Activated naive CD4-positive, alpha-beta T cell treated with anti-CD3 and anti-CD28 coated beads, Interleukin-2, amount 50 U/mL, for 24 hours (primary cell): ENCODE results near the gene HDAC4.

ENCODE experiments used
- H3K27ac Mint-ChIP-seq: one replicate; pipeline ENCODE4 v1.8.0; 2021; ENCODE audit warnings: mild to moderate bottlenecking, mixed read lengths
- H3K27me3 Mint-ChIP-seq: one replicate; pipeline ENCODE4 v1.8.0; 2021; ENCODE audit warnings: mixed read lengths
- H3K36me3 Mint-ChIP-seq: one replicate; pipeline ENCODE4 v1.8.0; 2021; ENCODE audit warnings: mixed read lengths
- H3K4me1 Mint-ChIP-seq: one replicate; pipeline ENCODE4 v1.8.0; 2021; ENCODE audit warnings: mixed read lengths
- H3K4me3 Mint-ChIP-seq: one replicate; pipeline ENCODE4 v1.8.0; 2021; ENCODE audit warnings: mild to moderate bottlenecking, mixed read lengths
- H3K9me3 Mint-ChIP-seq: one replicate; pipeline ENCODE4 v1.8.0; 2021; ENCODE audit warnings: mixed read lengths

The HDAC4 gene

DNA sequence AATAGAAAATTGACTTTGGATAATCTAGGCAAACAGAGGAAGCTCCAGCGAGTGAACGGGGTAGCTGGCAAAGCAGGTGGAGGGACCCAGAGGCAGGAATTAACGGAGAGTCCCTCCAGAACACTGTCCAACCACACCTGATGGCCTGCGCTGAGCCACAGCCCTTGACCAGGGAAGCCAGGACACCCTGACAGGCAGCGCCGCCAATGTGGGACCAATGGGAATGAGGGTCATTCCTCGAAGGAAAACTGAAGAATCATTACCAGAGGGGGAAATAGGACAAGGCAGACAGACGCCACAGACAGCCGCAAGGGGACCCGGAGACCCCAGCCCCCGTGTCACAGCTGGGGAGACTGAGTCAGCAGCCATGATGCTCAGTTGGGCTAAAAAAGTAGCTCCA is 40.8 kb downstream of the HDAC4 start:
- H3K36me3 Mint-ChIP-seq: peaks cover 12% of the 10 kb centered on the region
- no peaks in the 10 kb centered on the region for H3K27me3 Mint-ChIP-seq
- peaks cover 54% of the 10 kb centered on the region for H3K4me1 Mint-ChIP-seq
- H3K9me3 Mint-ChIP-seq: no peaks in the 10 kb centered on the region
- no peak overlapping the region for H3K27ac Mint-ChIP-seq
- no peak overlapping the region for H3K4me3 Mint-ChIP-seq

DNA sequence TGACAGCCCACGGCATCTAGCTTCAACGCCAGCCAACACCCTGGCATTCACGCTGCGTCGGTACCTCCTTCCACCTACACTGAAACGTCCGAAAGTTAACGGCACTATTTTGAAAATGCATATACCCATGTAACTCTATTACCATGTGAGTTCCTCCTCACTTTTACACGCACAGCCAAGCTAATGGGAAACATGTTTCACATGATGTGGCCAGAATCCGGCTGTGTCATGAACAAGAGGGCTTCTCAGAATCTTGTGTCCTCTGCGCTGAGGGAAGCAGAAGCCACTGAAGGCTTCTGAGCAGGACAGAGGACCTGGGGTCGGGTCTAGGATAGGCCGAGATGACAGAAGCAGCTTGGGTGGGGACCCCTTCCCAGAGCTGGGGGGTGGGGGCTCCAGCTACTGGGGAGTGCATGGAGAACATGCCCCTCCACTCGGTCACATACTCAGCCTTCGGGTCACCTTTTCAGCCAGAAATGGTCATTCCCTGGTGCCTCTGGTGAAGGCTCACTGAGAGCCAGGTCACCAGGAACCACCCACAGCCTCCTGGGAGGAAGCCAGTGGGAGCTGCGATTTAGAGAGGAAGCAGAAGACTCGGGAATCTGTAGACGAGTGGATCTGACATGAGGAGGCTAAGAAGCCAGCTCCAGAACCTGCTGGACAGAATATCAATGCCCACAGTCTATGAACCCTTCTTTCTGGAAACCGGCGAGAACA is 41.5 kb downstream of the HDAC4 start:
- H3K4me3 Mint-ChIP-seq: no peak overlapping the region
- H3K9me3 Mint-ChIP-seq: no peaks in the 10 kb centered on the region
- H3K27me3 Mint-ChIP-seq: no peaks in the 10 kb centered on the region
- H3K27ac Mint-ChIP-seq: no peak overlapping the region
- peaks cover 10% of the 10 kb centered on the region for H3K36me3 Mint-ChIP-seq
- peaks cover 48% of the 10 kb centered on the region for H3K4me1 Mint-ChIP-seq

DNA sequence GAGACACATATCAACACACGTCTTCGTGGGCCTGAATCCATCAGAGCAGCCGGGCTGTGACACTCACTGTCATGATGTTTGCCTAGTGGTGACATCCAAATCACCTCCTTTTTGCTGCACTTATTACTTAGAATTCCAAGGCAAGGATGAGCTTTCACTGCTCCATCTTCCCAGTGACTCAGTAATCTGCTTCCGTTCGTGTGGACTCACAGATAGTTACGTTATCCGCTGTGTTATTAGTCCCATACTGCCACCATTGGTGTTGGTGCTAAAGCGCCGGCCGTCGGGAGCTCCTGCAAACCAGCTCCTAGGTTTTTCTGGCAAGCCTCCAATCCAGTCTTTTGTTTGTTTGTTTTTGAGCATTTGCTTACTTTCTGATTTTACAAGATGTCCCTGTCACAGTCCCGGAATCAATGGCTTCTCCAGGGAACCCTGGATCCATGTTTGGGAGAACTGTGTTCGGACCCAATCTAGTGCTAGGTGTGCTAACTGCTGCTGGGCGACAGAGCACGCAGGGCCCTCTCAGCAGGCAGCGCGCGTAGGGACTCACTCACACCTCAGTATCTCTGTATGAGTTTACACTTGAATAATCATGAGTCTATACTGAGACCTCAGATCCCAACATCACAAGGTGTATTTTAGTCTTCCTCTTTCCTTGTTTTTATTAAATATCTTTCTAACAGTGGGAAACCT is 42.6 kb downstream of the HDAC4 start:
- no peak overlapping the region for H3K27ac Mint-ChIP-seq
- H3K27me3 Mint-ChIP-seq: no peaks in the 10 kb centered on the region
- no peaks in the 10 kb centered on the region for H3K9me3 Mint-ChIP-seq
- no peak overlapping the region for H3K4me3 Mint-ChIP-seq
- H3K4me1 Mint-ChIP-seq: peaks cover 37% of the 10 kb centered on the region
- H3K36me3 Mint-ChIP-seq: peaks cover 10% of the 10 kb centered on the region

DNA sequence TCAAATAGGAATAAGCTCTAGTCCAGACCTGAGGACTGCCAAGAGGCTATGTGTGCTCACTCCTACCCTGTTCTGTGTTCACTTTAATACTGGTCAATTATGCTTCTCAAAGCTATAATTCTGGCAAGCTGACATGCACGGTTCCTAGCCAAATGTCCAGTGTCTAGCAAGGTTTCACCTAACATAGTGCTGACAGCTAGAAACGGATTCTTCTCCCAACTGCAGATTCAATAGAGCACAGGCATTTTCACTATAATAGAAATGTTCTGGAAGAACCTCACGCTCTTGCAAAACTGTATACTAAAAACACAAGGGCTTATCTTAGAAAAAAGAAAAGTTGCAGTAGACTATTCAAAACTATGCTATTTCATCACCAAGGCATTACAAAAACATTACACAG is 45.1 kb downstream of the HDAC4 start:
- Mint-ChIP-seq H3K36me3 (peaks cover 17% of the 10 kb centered on the region), H3K4me1 (peaks cover 33% of the 10 kb centered on the region), H3K27me3 (no peaks in the 10 kb centered on the region), H3K27ac (no peak overlapping the region), H3K9me3 (no peaks in the 10 kb centered on the region), H3K4me3 (no peak overlapping the region)

DNA sequence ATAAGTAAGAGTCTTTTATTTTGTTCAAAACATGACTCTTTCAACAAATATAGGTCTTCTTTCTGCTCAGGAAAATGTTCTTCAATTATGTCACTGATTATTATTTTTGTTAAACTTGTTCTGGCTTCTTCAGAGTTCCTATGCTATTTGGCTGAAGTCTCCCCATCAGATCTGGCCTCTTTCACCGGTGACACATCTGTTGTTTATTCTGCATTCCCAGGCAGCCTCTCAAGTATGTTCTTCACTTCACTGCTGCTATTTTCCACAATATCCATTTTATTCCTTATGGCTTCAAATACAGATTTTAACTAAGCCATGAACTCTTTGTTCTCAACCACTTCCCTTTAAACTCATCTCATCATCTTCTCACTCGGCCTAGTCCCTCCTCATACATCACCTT is 45.7 kb downstream of the HDAC4 start:
- no peaks in the 10 kb centered on the region for H3K27me3 Mint-ChIP-seq
- H3K27ac Mint-ChIP-seq: no peak overlapping the region
- no peaks in the 10 kb centered on the region for H3K9me3 Mint-ChIP-seq
- peaks cover 17% of the 10 kb centered on the region for H3K36me3 Mint-ChIP-seq
- peaks cover 32% of the 10 kb centered on the region for H3K4me1 Mint-ChIP-seq
- no peak overlapping the region for H3K4me3 Mint-ChIP-seq

DNA sequence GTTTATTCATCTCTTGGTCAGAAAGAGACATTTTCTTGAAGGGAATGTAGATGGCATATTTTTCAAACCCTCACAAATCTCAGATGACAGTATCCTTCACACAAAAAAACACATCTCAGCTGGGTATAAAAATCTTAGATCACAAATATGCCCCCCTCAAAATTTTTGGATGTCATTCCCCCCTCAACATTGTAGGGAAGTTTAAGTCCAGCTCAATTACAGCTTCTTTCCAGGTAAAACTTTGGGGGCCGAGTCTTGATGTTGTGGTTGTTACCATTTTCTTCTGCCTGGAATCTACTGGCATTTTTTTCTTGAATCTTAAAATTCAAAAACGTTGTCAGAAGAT is 46.1 kb downstream of the HDAC4 start:
- H3K9me3 Mint-ChIP-seq: no peaks in the 10 kb centered on the region
- H3K4me3 Mint-ChIP-seq: no peak overlapping the region
- peaks cover 17% of the 10 kb centered on the region for H3K36me3 Mint-ChIP-seq
- H3K27me3 Mint-ChIP-seq: no peaks in the 10 kb centered on the region
- peaks cover 32% of the 10 kb centered on the region for H3K4me1 Mint-ChIP-seq
- no peak overlapping the region for H3K27ac Mint-ChIP-seq

DNA sequence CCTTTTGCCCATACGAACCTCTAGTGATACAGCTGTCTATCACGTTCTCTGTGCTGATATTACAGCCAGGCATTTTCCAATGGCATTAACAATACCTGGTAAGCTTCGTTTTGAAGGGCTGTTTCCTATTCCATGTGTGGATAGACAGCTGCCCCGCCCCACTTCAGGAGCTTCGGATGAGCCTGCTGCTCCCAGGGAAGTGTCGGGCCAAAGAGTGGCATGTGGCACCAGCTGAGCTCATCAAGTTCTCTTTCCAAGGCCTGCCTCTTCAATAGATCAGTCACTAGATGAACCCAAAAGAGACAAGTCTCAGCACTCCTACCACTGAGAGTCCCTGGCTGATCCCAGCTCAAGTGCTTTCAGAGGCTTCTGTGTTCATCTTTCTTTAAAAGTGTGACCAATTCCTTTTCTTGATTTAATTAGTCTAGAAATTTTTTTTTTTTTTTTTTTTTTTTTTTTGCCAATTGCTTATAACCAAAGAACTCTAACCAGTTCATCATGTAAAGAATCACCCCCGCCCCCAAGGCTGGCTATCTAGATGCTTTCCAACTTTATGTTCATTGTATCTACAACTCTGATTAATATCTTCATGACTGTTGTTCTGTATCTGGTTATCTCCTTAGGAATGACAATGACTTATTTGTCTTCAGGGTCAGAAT is 46.6 kb downstream of the HDAC4 start:
- Mint-ChIP-seq H3K9me3 (no peaks in the 10 kb centered on the region), H3K27me3 (no peaks in the 10 kb centered on the region), H3K4me1 (peaks cover 32% of the 10 kb centered on the region), H3K27ac (no peak overlapping the region), H3K4me3 (no peak overlapping the region), H3K36me3 (peaks cover 17% of the 10 kb centered on the region)

DNA sequence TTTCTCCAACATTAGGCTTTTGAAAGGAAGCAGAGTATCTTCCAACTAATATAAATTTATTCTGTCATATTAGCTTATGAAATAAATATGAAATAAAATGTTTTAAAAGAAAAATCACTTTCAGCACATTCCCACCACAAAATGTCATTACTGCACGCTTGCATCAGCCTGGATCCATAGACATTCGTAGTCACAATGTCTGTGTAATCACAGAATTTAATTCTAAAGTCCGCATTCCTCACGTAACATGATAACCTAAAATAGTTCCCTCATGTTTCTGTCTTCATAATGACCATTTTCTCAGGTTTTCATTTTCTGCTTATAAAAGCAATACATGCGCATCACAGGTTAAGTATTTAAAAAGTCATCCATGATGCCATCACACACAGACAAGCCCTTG is 47.1 kb downstream of the HDAC4 start:
- H3K36me3 Mint-ChIP-seq: peaks cover 17% of the 10 kb centered on the region
- H3K4me3 Mint-ChIP-seq: no peak overlapping the region
- H3K9me3 Mint-ChIP-seq: no peaks in the 10 kb centered on the region

DNA sequence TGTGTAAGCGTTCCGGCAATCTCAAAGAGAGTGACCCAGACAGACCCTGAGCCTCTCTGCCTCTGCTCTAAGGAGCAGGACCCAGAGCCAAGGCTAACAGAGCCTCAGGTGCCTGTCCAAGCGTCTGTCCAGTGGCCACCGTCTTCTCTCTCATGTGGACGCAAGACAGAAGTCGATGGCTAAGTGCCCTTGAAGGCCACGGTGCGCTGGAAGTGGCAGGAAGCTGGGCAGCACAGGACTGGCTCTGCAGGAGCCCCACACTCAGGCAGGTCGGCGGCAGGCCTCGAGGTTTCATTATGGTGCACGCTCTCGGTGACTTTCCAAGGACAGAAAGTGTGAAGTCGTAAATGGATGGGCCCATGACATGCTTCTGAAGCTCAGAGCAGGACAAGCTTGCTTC is 49.1 kb downstream of the HDAC4 start:
- peaks cover 12% of the 10 kb centered on the region for H3K36me3 Mint-ChIP-seq
- H3K9me3 Mint-ChIP-seq: no peaks in the 10 kb centered on the region
- H3K27ac Mint-ChIP-seq: no peak overlapping the region

More for the DNA sequence above, 47.1 kb downstream of the HDAC4 start:
- Mint-ChIP-seq H3K27ac (no peak overlapping the region), H3K4me1 (peaks cover 31% of the 10 kb centered on the region), H3K27me3 (no peaks in the 10 kb centered on the region)

DNA sequence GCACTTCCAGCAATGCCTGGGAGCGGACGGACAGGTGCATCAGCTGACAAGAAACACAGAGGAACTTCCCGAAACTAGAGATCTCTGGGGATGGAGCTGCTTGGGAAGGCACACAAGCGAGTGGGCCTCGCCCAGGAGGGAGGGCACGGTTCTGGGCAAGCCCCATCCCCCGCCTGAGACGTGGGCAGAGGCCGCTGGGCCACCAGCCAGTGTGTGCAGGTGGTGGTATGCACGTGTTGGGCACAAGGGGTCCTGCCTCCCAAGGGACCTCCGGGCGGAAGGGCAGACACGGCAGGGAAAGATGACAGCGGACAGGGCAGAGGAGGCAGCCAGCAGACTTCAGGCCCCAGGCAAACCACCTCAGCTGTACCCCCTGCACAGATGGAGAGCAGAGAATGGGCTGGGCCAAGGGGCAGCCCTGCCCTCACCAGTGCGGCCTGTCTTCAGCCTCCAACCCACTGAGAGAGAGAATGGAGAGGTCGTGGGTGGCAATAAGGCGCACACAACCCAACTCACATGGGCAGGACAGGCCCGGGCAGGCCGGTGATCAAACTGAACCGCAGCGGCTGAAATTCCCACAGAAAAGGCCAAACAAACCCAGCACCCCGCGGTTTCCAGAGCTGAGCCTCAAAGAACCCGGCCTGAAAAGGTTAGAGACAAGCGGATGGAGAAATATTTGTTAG is 51.2 kb downstream of the HDAC4 start:
- H3K27me3 Mint-ChIP-seq: no peaks in the 10 kb centered on the region
- no peaks in the 10 kb centered on the region for H3K9me3 Mint-ChIP-seq
- H3K27ac Mint-ChIP-seq: no peak overlapping the region

More for the DNA sequence above, 49.1 kb downstream of the HDAC4 start:
- Mint-ChIP-seq H3K27me3 (no peaks in the 10 kb centered on the region), H3K4me3 (no peak overlapping the region), H3K4me1 (peaks cover 19% of the 10 kb centered on the region)

DNA sequence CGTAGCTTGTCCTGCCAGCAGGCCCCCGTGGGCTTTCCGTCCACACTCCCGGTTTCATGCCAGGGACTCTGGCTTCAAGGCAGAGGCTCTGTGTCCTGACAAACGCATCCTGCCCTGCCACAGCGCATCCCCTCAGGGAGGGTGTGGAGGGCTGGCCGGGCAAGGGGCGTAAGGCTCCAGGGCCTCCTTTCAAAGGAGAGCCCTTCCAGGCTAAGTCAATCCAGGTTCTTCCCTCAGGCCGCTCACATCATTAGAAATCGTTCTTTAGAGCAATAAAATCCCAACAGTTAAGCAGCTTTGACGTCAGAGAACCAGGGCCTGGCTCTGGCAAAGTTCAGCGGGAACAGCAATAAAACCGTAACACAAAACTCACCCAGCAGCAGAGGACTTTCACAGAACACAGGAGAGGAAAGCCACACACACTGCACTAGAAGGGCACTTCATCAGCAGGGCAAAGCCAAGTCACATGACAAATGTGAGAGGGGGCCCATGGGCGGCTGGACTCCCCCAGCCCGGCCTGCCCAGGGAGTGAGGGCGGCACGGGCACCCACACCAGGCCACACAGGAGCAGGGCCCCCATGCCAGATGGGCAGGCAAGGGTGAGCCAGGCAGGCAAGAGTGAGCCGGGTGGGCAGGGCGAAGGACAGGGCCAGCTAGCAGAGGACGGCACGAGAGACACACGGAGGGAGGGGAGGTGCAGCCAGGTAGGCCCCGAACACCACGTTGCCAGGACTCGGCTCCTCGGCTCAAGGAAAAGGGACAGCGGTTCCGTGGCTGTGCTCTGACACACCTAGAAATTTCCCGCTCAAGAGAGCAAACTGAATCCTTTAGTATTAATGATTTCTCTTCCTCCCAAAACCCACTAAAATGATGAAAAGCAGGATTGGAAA is 52.0 kb downstream of the HDAC4 start:
- Mint-ChIP-seq H3K9me3 (no peaks in the 10 kb centered on the region), H3K27ac (no peak overlapping the region), H3K27me3 (no peaks in the 10 kb centered on the region), H3K4me1 (peaks cover 8% of the 10 kb centered on the region), H3K4me3 (no peak overlapping the region), H3K36me3 (peaks cover 6% of the 10 kb centered on the region)

More for the DNA sequence above, 51.2 kb downstream of the HDAC4 start:
- H3K4me3 Mint-ChIP-seq: no peak overlapping the region
- H3K36me3 Mint-ChIP-seq: peaks cover 6% of the 10 kb centered on the region
- H3K4me1 Mint-ChIP-seq: peaks cover 8% of the 10 kb centered on the region

DNA sequence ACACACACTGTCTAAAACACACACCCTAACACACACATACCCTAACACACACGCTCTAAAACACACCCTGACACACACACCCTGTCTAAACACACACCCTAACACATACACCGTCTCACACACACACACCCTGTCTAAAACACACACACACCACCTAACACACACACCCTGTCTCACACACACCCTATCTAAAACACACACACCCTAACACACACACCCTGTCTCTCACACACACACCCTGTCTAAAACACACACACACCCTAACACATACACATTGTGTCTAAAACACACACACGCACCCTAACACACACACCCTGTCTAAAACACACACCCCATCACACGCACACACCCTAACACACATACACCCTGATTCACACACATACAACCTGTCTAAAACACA is 54.1 kb downstream of the HDAC4 start:
- Mint-ChIP-seq H3K4me3 (no peak overlapping the region), H3K4me1 (peaks cover 4% of the 10 kb centered on the region), H3K27ac (no peak overlapping the region), H3K36me3 (no peaks in the 10 kb centered on the region), H3K27me3 (no peaks in the 10 kb centered on the region), H3K9me3 (no peaks in the 10 kb centered on the region)

DNA sequence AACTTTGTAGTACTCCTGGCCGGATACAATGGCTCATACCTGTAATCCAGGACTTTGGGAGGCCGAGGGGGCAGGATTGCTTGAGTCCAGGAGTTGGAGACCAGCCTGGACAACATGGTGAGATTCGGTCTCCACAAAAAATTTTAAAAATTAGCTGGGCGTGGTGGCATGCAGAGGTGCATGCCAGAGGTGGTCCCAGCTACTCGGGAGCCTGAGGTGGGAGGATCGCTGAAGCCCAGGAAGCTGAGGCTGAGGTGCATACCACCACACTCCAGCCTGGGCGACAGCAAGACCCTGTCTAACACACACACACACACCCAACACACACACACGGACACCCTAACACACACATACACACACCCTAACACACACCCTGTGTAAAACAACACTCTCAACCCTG is 55.6 kb downstream of the HDAC4 start:
- H3K27me3 Mint-ChIP-seq: no peaks in the 10 kb centered on the region
- no peaks in the 10 kb centered on the region for H3K9me3 Mint-ChIP-seq
- H3K4me3 Mint-ChIP-seq: no peak overlapping the region
- no peak overlapping the region for H3K27ac Mint-ChIP-seq
- H3K36me3 Mint-ChIP-seq: no peaks in the 10 kb centered on the region
- peaks cover 15% of the 10 kb centered on the region for H3K4me1 Mint-ChIP-seq

DNA sequence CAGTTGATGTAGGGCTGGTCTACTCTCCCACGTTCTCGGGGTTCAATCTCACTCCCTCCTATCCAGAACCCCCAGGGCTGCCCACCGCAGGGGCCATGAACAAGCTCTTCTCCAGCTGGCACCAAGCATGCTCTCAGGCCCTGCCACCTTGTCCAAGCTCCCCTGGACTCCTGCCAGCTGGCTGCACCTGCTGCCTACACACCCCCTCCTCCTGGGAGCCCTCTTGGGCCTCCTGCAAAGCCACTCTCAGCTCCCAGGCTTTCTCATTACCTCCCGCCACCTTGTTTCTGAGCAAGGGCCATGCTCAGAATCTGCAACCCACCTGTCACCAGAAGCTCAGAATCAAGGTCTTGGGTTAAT is 56.0 kb downstream of the HDAC4 start:
- Mint-ChIP-seq H3K27me3 (no peaks in the 10 kb centered on the region), H3K36me3 (no peaks in the 10 kb centered on the region), H3K27ac (no peak overlapping the region), H3K4me1 (peaks cover 19% of the 10 kb centered on the region), H3K9me3 (no peaks in the 10 kb centered on the region), H3K4me3 (no peak overlapping the region)
